Memory B cell (primary cell): ENCODE results near the gene NECTIN1.

Experiments
- ATAC-seq: fragments of 150-1000 bp; cut with Tn5 transposase; 2 replicates; pipeline ENCODE4 v1.10.0; 2021; ENCODE audit warnings: low read depth, mild to moderate bottlenecking, moderate library complexity
- DNase-seq, 2 donors: peaks; one replicate each; pipeline ENCODE4 v3.0.0; 2022; ENCODE audit warnings: low spot score in 2 of 2
- H3K27ac Mint-ChIP-seq: one replicate; pipeline ENCODE4 v1.8.0; 2022; ENCODE audit warnings: mild to moderate bottlenecking, moderate library complexity, mixed read lengths
- H3K27me3 Mint-ChIP-seq: one replicate; pipeline ENCODE4 v1.8.0; 2022; ENCODE audit warnings: mixed read lengths
- H3K36me3 Mint-ChIP-seq: one replicate; pipeline ENCODE4 v1.8.0; 2022; ENCODE audit warnings: mild to moderate bottlenecking, mixed read lengths
- H3K4me1 Mint-ChIP-seq: one replicate; pipeline ENCODE4 v1.8.0; 2022; ENCODE audit warnings: mixed read lengths
- H3K4me3 Mint-ChIP-seq: one replicate; pipeline ENCODE4 v1.8.0; 2022; ENCODE audit warnings: mild to moderate bottlenecking, moderate library complexity, mixed read lengths
- H3K9me3 Mint-ChIP-seq: one replicate; pipeline ENCODE4 v1.8.0; 2022; ENCODE audit warnings: mixed read lengths

Gene NECTIN1

GRCh38 chr11:119693253-119693815, 35.7 kb downstream of the NECTIN1 start:
- no peak overlapping the region for H3K27ac Mint-ChIP-seq
- DNase-seq (no peak), ATAC-seq (no peak)
- no peak overlapping the region for H3K4me3 Mint-ChIP-seq
- H3K36me3 Mint-ChIP-seq, result no peaks in the 10 kb centered on the region
- H3K4me1 Mint-ChIP-seq, result no peaks in the 10 kb centered on the region
- H3K9me3 Mint-ChIP-seq, result no peaks in the 10 kb centered on the region
- peaks cover 8% of the 10 kb centered on the region for H3K27me3 Mint-ChIP-seq

- H3K27ac Mint-ChIP-seq, result no peak overlapping the region
- H3K4me3 Mint-ChIP-seq, result no peak overlapping the region
- H3K27me3 Mint-ChIP-seq, result peaks cover 8% of the 10 kb centered on the region
- no peaks in the 10 kb centered on the region for H3K4me1 Mint-ChIP-seq
- no peaks in the 10 kb centered on the region for H3K36me3 Mint-ChIP-seq
- no peak for ATAC-seq
- H3K9me3 Mint-ChIP-seq, result no peaks in the 10 kb centered on the region
- DNase-seq, result no peak
Measured at GRCh38 chr11:119692540-119692820, 36.5 kb downstream of the NECTIN1 start.

GRCh38 chr11:119691701-119692539, 37.1 kb downstream of the NECTIN1 start:
- Mint-ChIP-seq H3K9me3 (no peaks in the 10 kb centered on the region), H3K4me3 (no peak overlapping the region), H3K27ac (no peak overlapping the region), H3K4me1 (no peaks in the 10 kb centered on the region), H3K36me3 (no peaks in the 10 kb centered on the region), H3K27me3 (peaks cover 11% of the 10 kb centered on the region)
- DNase-seq, result no peak
- no peak for ATAC-seq

- Mint-ChIP-seq H3K27me3 (peaks cover 11% of the 10 kb centered on the region), H3K4me1 (no peaks in the 10 kb centered on the region), H3K9me3 (no peaks in the 10 kb centered on the region), H3K4me3 (no peak overlapping the region), H3K36me3 (no peaks in the 10 kb centered on the region), H3K27ac (no peak overlapping the region)
- no peak for ATAC-seq
- no peak for DNase-seq
Measured at GRCh38 chr11:119691020-119691666, 37.9 kb downstream of the NECTIN1 start.

GRCh38 chr11:119689302-119689701, 39.7 kb downstream of the NECTIN1 start:
- H3K36me3 Mint-ChIP-seq, result no peaks in the 10 kb centered on the region
- H3K4me1 Mint-ChIP-seq, result no peaks in the 10 kb centered on the region
- H3K9me3 Mint-ChIP-seq, result no peaks in the 10 kb centered on the region
- ATAC-seq (no peak), DNase-seq (no peak)
- H3K4me3 Mint-ChIP-seq, result no peak overlapping the region
- H3K27ac Mint-ChIP-seq, result no peak overlapping the region
- H3K27me3 Mint-ChIP-seq, result peaks cover 9% of the 10 kb centered on the region

- H3K4me1 Mint-ChIP-seq, result no peaks in the 10 kb centered on the region
- no peak overlapping the region for H3K4me3 Mint-ChIP-seq
- DNase-seq (no peak), ATAC-seq (no peak)
- peaks cover 9% of the 10 kb centered on the region for H3K27me3 Mint-ChIP-seq
- no peak overlapping the region for H3K27ac Mint-ChIP-seq
- H3K36me3 Mint-ChIP-seq, result no peaks in the 10 kb centered on the region
- H3K9me3 Mint-ChIP-seq, result no peaks in the 10 kb centered on the region
Measured at GRCh38 chr11:119688356-119688755, 40.6 kb downstream of the NECTIN1 start.

GRCh38 chr11:119687373-119688046, 41.5 kb downstream of the NECTIN1 start:
- Mint-ChIP-seq H3K27me3 (peaks cover 6% of the 10 kb centered on the region), H3K27ac (no peak overlapping the region), H3K4me3 (no peak overlapping the region), H3K36me3 (no peaks in the 10 kb centered on the region), H3K4me1 (no peaks in the 10 kb centered on the region), H3K9me3 (no peaks in the 10 kb centered on the region)
- no peak for DNase-seq
- ATAC-seq, result no peak

- Mint-ChIP-seq H3K27ac (no peak overlapping the region), H3K9me3 (no peaks in the 10 kb centered on the region), H3K36me3 (no peaks in the 10 kb centered on the region), H3K4me1 (no peaks in the 10 kb centered on the region), H3K4me3 (no peak overlapping the region), H3K27me3 (peaks cover 6% of the 10 kb centered on the region)
- DNase-seq (no peak), ATAC-seq (no peak)
Measured at GRCh38 chr11:119686177-119686882, 42.7 kb downstream of the NECTIN1 start.

- no peak for ATAC-seq
- DNase-seq, result no peak
- no peaks in the 10 kb centered on the region for H3K4me1 Mint-ChIP-seq
- no peak overlapping the region for H3K4me3 Mint-ChIP-seq
- no peak overlapping the region for H3K27ac Mint-ChIP-seq
- H3K9me3 Mint-ChIP-seq, result no peaks in the 10 kb centered on the region
- peaks cover 6% of the 10 kb centered on the region for H3K27me3 Mint-ChIP-seq
- H3K36me3 Mint-ChIP-seq, result no peaks in the 10 kb centered on the region
Measured at GRCh38 chr11:119685111-119685746, 43.8 kb downstream of the NECTIN1 start.

- no peaks in the 10 kb centered on the region for H3K36me3 Mint-ChIP-seq
- peaks cover 6% of the 10 kb centered on the region for H3K27me3 Mint-ChIP-seq
- no peaks in the 10 kb centered on the region for H3K4me1 Mint-ChIP-seq
- H3K4me3 Mint-ChIP-seq, result no peak overlapping the region
- H3K9me3 Mint-ChIP-seq, result no peaks in the 10 kb centered on the region
- no peak overlapping the region for H3K27ac Mint-ChIP-seq
- DNase-seq, result no peak
- ATAC-seq, result no peak
Measured at GRCh38 chr11:119684361-119685110, 44.5 kb downstream of the NECTIN1 start.

- Mint-ChIP-seq H3K4me3 (no peak overlapping the region), H3K36me3 (no peaks in the 10 kb centered on the region), H3K9me3 (no peaks in the 10 kb centered on the region), H3K27ac (no peak overlapping the region), H3K27me3 (peaks cover 6% of the 10 kb centered on the region), H3K4me1 (no peaks in the 10 kb centered on the region)
- DNase-seq (no peak), ATAC-seq (no peak)
Measured at GRCh38 chr11:119683783-119684182, 45.2 kb downstream of the NECTIN1 start.

- DNase-seq, result no peak
- peaks cover 4% of the 10 kb centered on the region for H3K9me3 Mint-ChIP-seq
- H3K36me3 Mint-ChIP-seq, result peaks cover 8% of the 10 kb centered on the region
- H3K27me3 Mint-ChIP-seq, result no peaks in the 10 kb centered on the region
- no peak overlapping the region for H3K4me3 Mint-ChIP-seq
- ATAC-seq, result no peak
- no peaks in the 10 kb centered on the region for H3K4me1 Mint-ChIP-seq
- H3K27ac Mint-ChIP-seq, result no peak overlapping the region
Measured at GRCh38 chr11:119681361-119681910, 47.6 kb downstream of the NECTIN1 start.
